CD14-positive monocyte (primary cell): ENCODE data around the gene ENKD1. TPM values are rescaled to one million over a fixed set of nuclear protein-coding genes. Genes with fewer than 3 reads are reported as not detected.
A peak's percentile ranks its signal among the peaks of the same experiment; 100 is the strongest.
"Not testable (repeated sequence)": the region's sequence is repeated elsewhere in the genome, so short reads cannot be mapped to it uniquely, and the experiment has no call there.

ENCODE experiments used
- DNase-seq, 3 donors: peaks; one replicate each; pipeline ENCODE4 v3.0.0-alpha.2; 2011 to 2022
- H2AFZ ChIP-seq: 2 replicates; pipeline ENCODE4 v1.6.0; 2012; ENCODE audit warnings: mild to moderate bottlenecking, low read depth, low read length, inconsistent platforms; ENCODE audit not compliant: insufficient read depth, poor library complexity, severe bottlenecking
- H3K27ac ChIP-seq, 2 donors: 1 replicate in 1 of 2; 2 replicates in 1 of 2; pipeline ENCODE4 v1.5.1; 2012 to 2013; ENCODE audit warnings: low read length in 2 of 2, control low read depth in 1 of 2, inconsistent platforms in 1 of 2, low read depth in 1 of 2, mild to moderate bottlenecking in 1 of 2
- H3K27me3 ChIP-seq, 2 donors: one replicate each; pipeline versions ENCODE4 v1.6.0 to v1.6.1; 2011 to 2013; ENCODE audit warnings: low read length in 2 of 2; ENCODE audit not compliant: control insufficient read depth in 2 of 2, insufficient read depth in 2 of 2
- H3K36me3 ChIP-seq, 2 donors: replicated peaks in 1 of 2; 1 replicate in 1 of 2; 2 replicates in 1 of 2; pipeline versions ENCODE4 v1.5.1 to v1.6.1; 2012 to 2013; ENCODE audit warnings: low read length in 2 of 2, control low read depth in 1 of 2, inconsistent platforms in 1 of 2, mild to moderate bottlenecking in 1 of 2; ENCODE audit not compliant: insufficient read depth in 2 of 2, control insufficient read depth in 1 of 2
- H3K4me1 ChIP-seq, 2 donors: 1 replicate in 1 of 2; 2 replicates in 1 of 2; pipeline versions ENCODE4 v1.5.1 to v1.6.1; 2012 to 2013; ENCODE audit warnings: low read length in 2 of 2, control low read depth in 1 of 2, inconsistent platforms in 1 of 2, mild to moderate bottlenecking in 1 of 2, moderate library complexity in 1 of 2; ENCODE audit not compliant: insufficient read depth in 2 of 2, control insufficient read depth in 1 of 2
- H3K4me2 ChIP-seq: replicated peaks from 2 replicates; pipeline ENCODE3; 2012; ENCODE audit warnings: low read length, moderate library complexity, mild to moderate bottlenecking; ENCODE audit not compliant: poor library complexity, severe bottlenecking; ENCODE audit errors: extremely low read depth
- H3K4me3 ChIP-seq, 3 experiments: fragments of 200-600 bp in 1 of 3; sonication (generic) in 1 of 3; replicated peaks in 1 of 3; 1 replicate in 2 of 3; 2 replicates in 1 of 3; pipeline ENCODE4 v1.5.1; 2011 to 2013; ENCODE audit warnings: low read length in 3 of 3, mild to moderate bottlenecking in 3 of 3, control low read depth in 2 of 3, low read depth in 2 of 3, inconsistent platforms in 1 of 3, moderate library complexity in 1 of 3
- H3K79me2 ChIP-seq: 2 replicates; pipeline ENCODE4 v1.6.0; 2012; ENCODE audit warnings: mild to moderate bottlenecking, control low read depth, inconsistent platforms, low read length, moderate library complexity; ENCODE audit not compliant: insufficient read depth
- H3K9ac ChIP-seq: 2 replicates; pipeline ENCODE4 v1.6.0; 2017; ENCODE audit warnings: low read length, mild to moderate bottlenecking; ENCODE audit not compliant: insufficient read depth, poor library complexity, severe bottlenecking
- H3K9me3 ChIP-seq, 2 donors: replicated peaks in 1 of 2; 1 replicate in 1 of 2; 2 replicates in 1 of 2; pipeline versions ENCODE4 v1.5.1 to v1.6.1; 2012 to 2013; ENCODE audit warnings: low read length in 2 of 2, control low read depth in 1 of 2; ENCODE audit not compliant: control insufficient read depth in 1 of 2, insufficient read depth in 1 of 2
- H4K20me1 ChIP-seq: 2 replicates; pipeline ENCODE4 v1.6.0; 2012; ENCODE audit warnings: mild to moderate bottlenecking, low read length, control low read depth, moderate library complexity; ENCODE audit not compliant: insufficient read depth
- H3K27ac Mint-ChIP-seq, 7 donors: one replicate each; pipeline ENCODE4 v1.8.0; 2020; ENCODE audit warnings: mild to moderate bottlenecking in 7 of 7, mixed read lengths in 7 of 7, moderate library complexity in 6 of 7, inconsistent platforms in 2 of 7
- H3K27me3 Mint-ChIP-seq, 3 donors: one replicate each; pipeline ENCODE4 v1.8.0; 2021 to 2022; ENCODE audit warnings: low read depth in 3 of 3, mild to moderate bottlenecking in 3 of 3, mixed read lengths in 3 of 3, moderate library complexity in 3 of 3, inconsistent platforms in 1 of 3
- H3K36me3 Mint-ChIP-seq, 2 donors: one replicate each; pipeline ENCODE4 v1.8.0; 2020; ENCODE audit warnings: mixed read lengths in 2 of 2, inconsistent platforms in 1 of 2, mild to moderate bottlenecking in 1 of 2
- H3K4me1 Mint-ChIP-seq: one replicate; pipeline ENCODE4 v1.8.0; 2020; ENCODE audit warnings: mild to moderate bottlenecking, mixed read lengths
- H3K4me3 Mint-ChIP-seq, 2 donors: one replicate each; pipeline ENCODE4 v1.8.0; 2020; ENCODE audit warnings: mild to moderate bottlenecking in 2 of 2, mixed read lengths in 2 of 2, moderate library complexity in 1 of 2
- H3K9me3 Mint-ChIP-seq, 7 donors: one replicate each; pipeline ENCODE4 v1.8.0; 2020 to 2022; ENCODE audit warnings: mixed read lengths in 7 of 7, mild to moderate bottlenecking in 6 of 7, moderate library complexity in 6 of 7, inconsistent platforms in 2 of 7
- WGBS: methylation state at CpG from one replicate; pipeline ENCODE4 v1.1.5; 2013; ENCODE audit warnings: missing lambda C conversion rate; ENCODE audit not compliant: insufficient coverage; 5-methylcytosine and 5-hydroxymethylcytosine counted together
- intact Hi-C, 2 donors: fragments of 100-400 bp; cut with micrococcal nuclease; formaldehyde crosslinking; loops; one replicate each; pipeline versions ENCODE4 v1.15.0 to v1.15.1; 2023
- polyA plus RNA-seq, 3 donors: library from polyadenylated mRNA; depleted of rRNA in 1 of 3; unstranded in 2 of 3; stranded (reverse) in 1 of 3; fragments of 300-500 nt in 2 of 3; fragments of >200 nt in 1 of 3; fragmentation: Illumina TruSeq in 2 of 3; gene quantifications; 1 replicate in 2 of 3; 2 replicates in 1 of 3; pipeline ENCODE4 v1.2.3, GENCODE V29; 2012 to 2021
- TF ChIP-seq, protein P1 (sequence below): fragments of 200-600 bp; IDR thresholded peaks from one replicate; pipeline ENCODE4 v1.8.0; 2022; ENCODE audit warnings: antibody characterized with exemption, mild to moderate bottlenecking

Gene ENKD1
- polyA plus RNA-seq, 3 donors: 0.92 to 6.2 (median 3.2) TPM

DNA sequence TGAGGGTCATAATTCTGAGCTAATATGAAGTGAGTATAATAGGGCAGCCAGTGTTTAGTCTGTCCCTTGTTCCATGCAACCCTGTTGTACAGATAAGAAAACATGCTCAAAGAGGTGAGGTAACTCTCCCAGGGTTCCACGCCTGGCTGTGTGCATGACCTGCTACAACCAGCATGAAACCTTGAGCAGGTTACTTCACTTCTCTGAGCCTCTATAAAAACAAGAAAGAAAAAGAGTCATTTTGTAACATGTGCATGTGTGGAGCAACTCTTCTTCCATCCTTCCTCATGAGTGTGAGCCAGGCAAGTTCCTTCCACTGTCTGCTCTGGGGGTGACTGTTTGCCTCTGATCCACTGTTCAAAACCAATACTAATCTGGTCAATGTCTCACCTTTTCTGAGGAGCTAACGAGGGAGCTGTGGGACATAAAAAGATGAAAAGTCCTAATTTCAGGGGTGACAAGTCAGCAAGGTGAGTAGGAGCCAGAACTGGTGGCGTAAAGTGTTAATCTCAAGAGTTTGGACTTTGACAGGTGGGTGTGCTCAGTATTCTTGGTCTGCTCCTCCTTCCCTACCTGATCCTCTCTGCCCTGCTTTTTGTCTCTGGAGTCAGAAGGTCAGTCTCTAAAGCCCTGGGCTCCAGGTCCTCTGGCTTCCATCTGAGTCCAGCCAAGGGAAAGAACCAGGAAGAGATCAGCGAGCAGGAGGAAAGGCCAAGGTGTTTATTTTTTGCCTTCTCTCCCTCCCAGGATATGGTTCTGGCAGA, 31.1 kb upstream of the ENKD1 start:
- Mint-ChIP-seq H3K9me3 (peaks cover 0 to 14% (median 5%) of the 10 kb centered on the region in 7 donors), H3K27ac (peak overlapping the region in 4 of 7 donors; percentile 25 to 74 (median 34)), H3K4me3 (no peak overlapping the region), H3K4me1 (peaks cover 30% of the 10 kb centered on the region), H3K27me3 (no peaks in the 10 kb centered on the region), H3K36me3 (peaks cover 9 to 13% of the 10 kb centered on the region in 2 donors)
- Histone ChIP-seq H2AFZ (no peak overlapping the region), H3K27ac (peak overlapping the region in 1 of 2 donors; percentile 53), H3K79me2 (no peaks in the 10 kb centered on the region), H3K4me1 (peaks cover 3 to 18% of the 10 kb centered on the region in 2 donors), H3K9me3 (peaks cover 0 to 11% of the 10 kb centered on the region in 2 donors), H3K27me3 (no peaks in the 10 kb centered on the region), H3K36me3 (no peaks in the 10 kb centered on the region), H4K20me1 (no peaks in the 10 kb centered on the region), H3K9ac (no peak overlapping the region), H3K4me2 (no peak overlapping the region), H3K4me3 (no peak overlapping the region)
- TF ChIP-seq, protein P1, sequence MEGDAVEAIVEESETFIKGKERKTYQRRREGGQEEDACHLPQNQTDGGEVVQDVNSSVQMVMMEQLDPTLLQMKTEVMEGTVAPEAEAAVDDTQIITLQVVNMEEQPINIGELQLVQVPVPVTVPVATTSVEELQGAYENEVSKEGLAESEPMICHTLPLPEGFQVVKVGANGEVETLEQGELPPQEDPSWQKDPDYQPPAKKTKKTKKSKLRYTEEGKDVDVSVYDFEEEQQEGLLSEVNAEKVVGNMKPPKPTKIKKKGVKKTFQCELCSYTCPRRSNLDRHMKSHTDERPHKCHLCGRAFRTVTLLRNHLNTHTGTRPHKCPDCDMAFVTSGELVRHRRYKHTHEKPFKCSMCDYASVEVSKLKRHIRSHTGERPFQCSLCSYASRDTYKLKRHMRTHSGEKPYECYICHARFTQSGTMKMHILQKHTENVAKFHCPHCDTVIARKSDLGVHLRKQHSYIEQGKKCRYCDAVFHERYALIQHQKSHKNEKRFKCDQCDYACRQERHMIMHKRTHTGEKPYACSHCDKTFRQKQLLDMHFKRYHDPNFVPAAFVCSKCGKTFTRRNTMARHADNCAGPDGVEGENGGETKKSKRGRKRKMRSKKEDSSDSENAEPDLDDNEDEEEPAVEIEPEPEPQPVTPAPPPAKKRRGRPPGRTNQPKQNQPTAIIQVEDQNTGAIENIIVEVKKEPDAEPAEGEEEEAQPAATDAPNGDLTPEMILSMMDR: no peak
- intact Hi-C loops: no loop called here
- no peak for DNase-seq
- WGBS: 90% methylated on average over 2 of the region's 4 CpGs

DNA sequence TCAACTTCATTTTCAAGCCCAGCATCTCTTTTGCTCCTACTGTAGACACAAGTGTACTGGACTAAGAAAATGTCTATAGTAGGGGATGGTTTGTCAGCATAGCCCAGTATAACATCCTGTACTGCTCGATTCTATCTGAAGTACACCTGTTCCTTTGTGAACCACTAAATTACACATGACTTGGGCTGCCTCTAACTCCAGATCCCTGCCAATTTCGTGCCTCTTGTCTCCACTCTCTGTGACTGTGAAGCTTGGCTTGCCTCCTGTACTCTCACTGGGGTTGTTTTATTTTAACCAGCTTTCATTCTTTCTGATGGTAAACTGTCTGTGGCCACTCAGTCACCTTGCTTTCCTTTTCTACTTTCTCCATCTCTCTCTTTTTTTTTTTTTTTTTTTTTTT, 28.1 kb upstream of the ENKD1 start:
- H3K9ac ChIP-seq: no peak overlapping the region
- no peak for DNase-seq
- H3K4me3 ChIP-seq: no peak overlapping the region
- Mint-ChIP-seq H3K27ac (no peak overlapping the region), H3K36me3 (peaks cover 17 to 23% of the 10 kb centered on the region in 2 donors), H3K27me3 (no peaks in the 10 kb centered on the region), H3K4me3 (no peak overlapping the region), H3K4me1 (peaks cover 32% of the 10 kb centered on the region), H3K9me3 (peaks cover 0 to 10% (median 4%) of the 10 kb centered on the region in 7 donors)
- no peak overlapping the region for H2AFZ ChIP-seq
- H3K79me2 ChIP-seq: no peaks in the 10 kb centered on the region
- no peak overlapping the region for H3K4me2 ChIP-seq
- WGBS: 80% methylated on average over 1 of the region's 2 CpGs
- peaks cover 3 to 18% of the 10 kb centered on the region in 2 donors for H3K4me1 ChIP-seq
- H3K9me3 ChIP-seq: peaks cover 0 to 8% of the 10 kb centered on the region in 2 donors
- no peak overlapping the region for H3K27ac ChIP-seq
- H3K36me3 ChIP-seq: no peaks in the 10 kb centered on the region
- TF ChIP-seq, protein P1: no peak
- no peaks in the 10 kb centered on the region for H3K27me3 ChIP-seq
- no peaks in the 10 kb centered on the region for H4K20me1 ChIP-seq
- intact Hi-C loops: no loop called here

DNA sequence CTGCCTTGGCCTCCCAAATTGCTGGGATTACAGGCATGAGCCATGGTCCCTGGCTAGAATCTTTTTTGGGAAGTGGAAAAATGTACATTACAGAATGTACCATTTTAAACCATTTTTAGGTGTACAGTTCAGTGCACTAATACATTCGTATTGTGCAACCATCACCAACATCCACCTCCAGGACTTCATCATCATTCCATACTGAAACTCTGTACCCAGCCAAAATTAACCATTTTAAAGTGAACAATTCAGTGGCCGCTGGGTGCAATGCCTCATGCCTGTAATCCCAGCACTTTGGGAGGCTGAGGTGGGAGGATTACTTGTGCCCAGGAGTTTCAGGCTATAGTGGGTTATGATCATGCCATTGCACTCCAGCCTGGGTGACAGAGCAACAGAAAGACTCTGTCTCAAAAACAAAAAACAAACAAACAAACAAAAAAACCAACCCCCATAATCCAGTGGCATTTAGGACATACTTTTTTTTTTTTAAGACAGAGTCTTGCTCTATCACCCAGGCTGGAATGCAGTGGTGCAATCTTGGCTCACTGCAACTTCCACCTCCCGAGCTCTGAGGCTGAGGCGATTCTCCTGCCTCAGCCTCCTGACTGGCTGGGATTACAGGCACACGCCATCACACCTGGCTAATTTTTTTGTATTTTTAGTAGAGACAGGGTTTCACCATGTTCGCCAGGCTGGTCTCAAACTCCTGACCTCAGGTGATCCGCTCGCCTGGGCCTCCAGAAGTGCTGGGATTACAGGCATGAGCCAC, 27.2 kb upstream of the ENKD1 start:
- H3K27me3 ChIP-seq, DNase-seq, H3K79me2 ChIP-seq, H3K36me3 ChIP-seq, H3K9me3 Mint-ChIP-seq, H3K4me3 ChIP-seq, H3K27me3 Mint-ChIP-seq, H3K4me2 ChIP-seq, H3K9me3 ChIP-seq, H3K27ac ChIP-seq, H2AFZ ChIP-seq, H3K4me3 Mint-ChIP-seq, intact Hi-C loops, H4K20me1 ChIP-seq: not testable (repeated sequence)
- WGBS: 83% methylated on average over 5 of the region's 8 CpGs
- Mint-ChIP-seq H3K4me1 (peaks cover 32% of the 10 kb centered on the region), H3K36me3 (peaks cover 16% of the 10 kb centered on the region in 2 donors), H3K27ac (peak overlapping the region in 2 of 7 donors; percentile 35 to 45)
- peak overlapping the region; percentile 4 for H3K9ac ChIP-seq
- H3K4me1 ChIP-seq: peaks cover 3 to 18% of the 10 kb centered on the region in 2 donors
